ENCODE measurements around the gene FAM163B. TPM values are rescaled to one million over a fixed set of nuclear protein-coding genes. Genes with fewer than 3 reads are reported as not detected.

The FAM163B gene
- total RNA-seq, 1 donor from 2014 or later = 6.3 TPM

GRCh38 chr9:133582501-133583045, 26.6 kb downstream of the FAM163B start:
- no peak for DNase-seq (ENCODE audit: low spot score)

GRCh38 chr9:133581513-133582343, 27.5 kb downstream of the FAM163B start:
- DNase-seq (ENCODE audit: low spot score) = peak; percentile 81

DNA sequence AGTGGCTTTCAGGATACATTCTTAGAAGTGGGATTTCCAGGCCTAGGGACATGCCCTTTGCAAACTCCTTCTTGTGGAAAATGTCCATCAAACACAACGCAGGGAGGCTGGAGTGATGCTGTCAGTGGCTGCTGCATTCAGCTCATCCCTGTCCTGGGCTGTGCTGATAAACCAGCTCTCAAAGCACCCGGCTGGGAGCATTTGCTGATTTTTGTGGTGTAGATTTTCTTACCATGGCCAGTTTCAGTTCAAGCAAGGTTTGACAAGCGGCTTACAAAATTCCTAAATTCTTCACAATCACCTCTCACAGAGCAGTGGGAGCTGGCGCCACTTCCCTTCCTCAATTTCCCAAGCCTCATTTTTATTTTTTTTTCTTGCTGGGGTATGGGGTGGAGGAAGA, 28.2 kb downstream of the FAM163B start:
- DNase-seq (ENCODE audit: low spot score) = no peak

GRCh38 chr9:133580419-133580738, 28.8 kb downstream of the FAM163B start:
- DNase-seq (ENCODE audit: low spot score) = no peak

- DNase-seq (ENCODE audit: low spot score) = no peak
Observed at GRCh38 chr9:133579601-133580418, 29.4 kb downstream of the FAM163B start.

DNA sequence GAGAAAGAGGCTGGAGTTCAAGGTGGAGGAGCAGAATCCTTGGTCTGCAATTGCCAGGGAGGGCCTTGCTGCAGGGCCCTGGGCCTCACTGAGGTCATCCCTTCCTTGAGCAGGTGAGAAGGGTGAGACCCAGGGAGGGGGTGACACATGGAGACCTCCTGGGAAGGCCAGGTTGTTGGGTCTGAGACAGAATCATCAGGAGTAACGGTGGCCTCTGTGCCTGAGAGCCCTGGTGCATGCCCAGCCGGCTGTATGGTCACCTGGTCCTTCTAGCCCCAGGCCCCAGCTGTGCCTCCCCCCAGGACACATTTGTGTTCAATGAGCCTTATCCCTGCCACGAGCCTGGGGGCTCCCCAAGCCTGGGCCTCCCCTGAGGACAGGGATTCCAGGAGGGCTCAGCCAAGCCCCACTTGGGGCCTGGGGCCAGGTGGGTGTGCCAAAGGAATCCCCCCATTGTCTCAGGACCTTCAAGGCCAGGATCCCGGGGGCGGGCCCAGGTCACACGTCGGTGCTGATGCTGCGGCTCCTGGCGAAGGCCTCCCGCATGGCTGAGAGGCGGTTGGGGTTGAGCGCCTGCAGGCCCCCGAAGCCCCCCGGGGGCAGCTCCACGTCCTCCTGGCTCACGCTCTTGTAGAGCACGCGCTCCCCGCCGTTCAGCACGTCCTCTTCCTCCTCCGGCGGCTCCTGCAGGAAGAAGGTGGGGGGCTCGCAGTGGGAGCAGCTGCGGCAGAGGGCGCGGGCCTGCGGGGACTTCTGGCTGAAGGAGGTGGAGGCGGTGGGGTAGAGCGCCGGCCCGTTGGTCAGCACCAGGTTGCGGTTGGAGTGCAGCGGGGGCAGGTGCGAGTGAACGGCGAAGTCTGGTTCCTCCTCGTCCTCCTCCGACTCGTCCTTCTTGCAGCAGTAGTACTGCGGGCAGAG, 30.4 kb downstream of the FAM163B start:
- DNase-seq (ENCODE audit: low spot score) = no peak

DNA sequence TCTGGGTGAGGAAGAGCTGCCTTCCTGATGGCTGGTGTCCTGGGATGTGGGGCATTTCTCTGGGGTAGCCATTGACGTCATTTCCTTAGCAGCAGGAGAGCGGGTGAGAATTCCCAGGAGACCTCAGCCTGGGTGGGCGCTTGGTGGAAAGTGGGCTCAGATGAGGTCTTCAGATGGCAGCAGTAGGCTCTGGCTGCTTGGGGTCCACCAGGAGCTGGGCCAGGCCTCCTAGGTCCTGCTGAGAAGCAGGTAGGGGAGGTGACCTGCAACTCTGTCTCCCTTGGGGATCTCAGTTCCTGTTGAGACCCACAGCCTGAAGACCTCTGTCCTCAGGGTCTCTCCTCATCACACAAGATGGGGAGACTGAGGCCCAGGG, 31.5 kb downstream of the FAM163B start:
- no peak for DNase-seq (ENCODE audit: low spot score)

GRCh38 chr9:133576875-133577736, 32.1 kb downstream of the FAM163B start:
- peak; percentile 64 for DNase-seq (ENCODE audit: low spot score)

DNA sequence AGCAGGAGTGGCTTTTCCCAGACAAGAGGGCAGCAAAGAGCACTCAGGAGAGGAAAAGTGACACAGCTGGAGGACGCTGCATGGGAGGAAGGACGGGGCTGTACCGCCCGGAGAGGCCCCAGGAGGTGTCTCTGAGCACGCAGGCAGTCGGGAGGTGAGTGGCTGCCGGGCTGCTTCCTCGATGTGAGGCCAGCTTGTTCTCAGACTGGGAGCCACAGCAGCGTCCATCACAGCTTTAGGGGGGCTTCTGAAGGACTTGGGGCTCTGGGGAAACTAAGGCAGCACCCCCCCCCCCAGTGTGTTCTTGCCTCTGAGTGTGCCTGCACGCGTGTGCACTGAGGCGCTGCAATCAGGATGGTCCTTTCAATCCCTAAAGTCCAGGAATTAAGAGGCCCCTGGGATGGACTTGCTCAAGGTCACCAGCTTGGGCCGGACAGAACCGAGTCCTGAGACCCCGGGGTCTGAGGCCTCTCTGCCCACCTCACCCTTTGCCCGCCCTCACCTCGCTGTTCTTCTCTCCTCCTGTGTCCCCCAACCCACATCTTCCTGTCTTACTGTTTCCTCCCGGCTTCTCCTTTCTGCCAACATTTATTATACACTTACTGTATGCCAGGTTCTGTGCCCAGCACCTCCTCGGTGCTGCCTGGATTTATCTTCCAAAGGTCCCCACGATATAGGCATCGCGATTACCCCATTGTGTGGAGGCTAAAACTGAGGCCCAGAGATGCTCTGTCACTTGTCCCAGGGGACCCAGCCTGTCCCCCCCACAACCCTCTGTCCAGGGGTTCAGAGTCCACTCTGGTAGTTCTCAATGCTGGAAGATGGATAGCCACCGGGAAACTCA, 32.9 kb downstream of the FAM163B start:
- no peak for DNase-seq (ENCODE audit: low spot score)

- DNase-seq (ENCODE audit: low spot score) = no peak
Observed at GRCh38 chr9:133575186-133576030, 33.8 kb downstream of the FAM163B start.

DNA sequence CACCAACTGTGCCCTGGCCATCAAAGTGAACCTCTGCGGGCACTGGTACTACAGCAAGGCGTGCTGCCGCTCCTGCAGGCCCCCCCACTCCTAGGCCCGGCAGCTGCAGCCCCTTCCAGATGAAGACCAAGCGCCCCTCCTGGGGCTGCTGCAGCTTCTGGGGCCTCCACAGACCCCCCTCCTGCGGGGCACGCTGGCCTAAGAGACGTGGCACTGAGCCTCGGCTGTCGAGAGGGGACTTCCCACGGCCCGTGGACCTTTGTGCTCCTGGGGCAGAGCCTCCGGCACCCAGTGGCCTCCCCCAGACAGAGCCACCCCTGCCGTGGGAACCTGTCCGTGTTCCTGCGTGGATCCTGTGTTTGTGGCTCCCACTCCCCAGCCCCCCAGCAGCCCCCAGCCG, 34.4 kb downstream of the FAM163B start:
- no peak for DNase-seq (ENCODE audit: low spot score)

DNA sequence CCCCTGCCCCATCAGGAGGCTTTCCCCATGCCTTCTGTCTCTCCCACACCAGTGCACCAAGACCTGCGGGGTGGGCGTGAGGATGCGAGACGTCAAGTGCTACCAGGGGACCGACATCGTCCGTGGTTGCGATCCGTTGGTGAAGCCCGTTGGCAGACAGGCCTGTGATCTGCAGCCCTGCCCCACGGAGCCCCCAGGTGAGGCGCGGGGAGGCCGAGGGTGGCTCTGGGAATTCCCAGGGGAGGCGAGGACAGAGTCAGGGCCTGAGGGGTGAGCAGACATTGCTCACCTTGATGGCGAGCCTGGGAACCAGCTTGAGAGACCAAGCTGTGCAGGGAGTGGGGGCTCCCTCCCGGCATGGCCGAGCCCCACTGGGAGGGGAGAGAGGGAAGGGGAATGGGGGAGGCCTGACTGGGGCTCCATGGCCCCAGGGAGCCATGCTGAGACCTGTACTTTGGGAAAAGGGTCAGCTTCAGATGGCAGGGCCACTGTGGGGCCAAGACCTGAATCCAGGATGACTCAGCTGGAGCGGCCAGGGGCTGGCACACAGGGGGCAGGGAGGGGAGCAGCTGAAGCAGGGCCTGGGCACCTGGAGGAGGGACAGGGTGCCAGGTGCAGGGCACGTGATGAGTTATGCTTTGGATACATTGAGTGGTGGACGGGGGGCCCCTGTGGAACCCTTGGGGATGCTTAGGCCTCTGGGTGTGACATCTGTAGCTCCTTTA, 35.2 kb downstream of the FAM163B start:
- DNase-seq (ENCODE audit: low spot score) = no peak

DNA sequence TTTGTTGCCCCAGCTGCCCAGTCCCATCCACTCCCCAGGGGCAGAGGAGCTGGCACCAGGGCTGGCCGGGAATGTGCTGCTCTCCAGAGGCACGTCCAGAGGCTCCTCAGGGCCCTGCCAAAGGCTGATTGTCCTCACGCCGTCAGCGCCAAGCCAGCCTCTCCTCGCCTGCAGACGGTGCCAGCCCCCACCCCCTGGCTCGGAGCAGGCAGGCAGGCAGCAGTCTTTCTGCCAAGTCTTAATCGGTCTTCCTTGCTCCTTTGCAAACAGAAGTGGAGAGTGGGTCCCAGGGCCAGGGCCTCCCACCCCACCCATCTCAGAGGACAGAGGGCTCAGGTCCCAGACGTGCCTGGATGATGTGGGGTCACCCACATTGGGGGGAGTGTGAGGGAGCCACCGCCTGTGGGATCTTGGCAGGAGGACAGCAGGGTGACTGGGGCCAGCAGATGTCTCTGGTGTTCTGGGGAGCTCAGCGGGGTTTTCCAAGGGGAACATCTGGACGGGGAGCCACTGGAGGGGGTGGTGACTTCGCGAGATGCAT, 36.3 kb downstream of the FAM163B start:
- DNase-seq (ENCODE audit: low spot score) = peak; percentile 76

- no peak for DNase-seq (ENCODE audit: low spot score)
Observed at GRCh38 chr9:133571896-133572595, 37.1 kb downstream of the FAM163B start.

- no peak for DNase-seq (ENCODE audit: low spot score)
Observed at GRCh38 chr9:133571391-133571890, 37.7 kb downstream of the FAM163B start.

DNA sequence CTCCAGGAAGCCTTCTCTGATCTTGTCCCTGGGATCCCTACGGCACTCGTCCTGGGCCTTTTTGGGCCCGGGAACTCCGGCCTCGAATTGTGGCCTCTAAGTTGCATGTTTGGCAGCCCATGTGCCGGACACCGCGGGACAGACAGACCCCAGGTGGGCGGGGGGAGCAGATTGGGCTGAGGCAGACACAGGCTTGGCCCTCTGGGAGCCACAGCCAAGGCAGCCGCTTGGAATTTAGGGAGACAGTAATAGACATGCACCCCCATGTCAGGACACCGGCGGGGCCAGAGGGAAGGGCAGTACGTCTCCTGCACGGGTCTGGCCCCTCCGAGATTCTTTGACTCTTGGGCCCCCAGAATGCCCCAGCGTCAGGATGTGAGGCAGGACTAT, 38.5 kb downstream of the FAM163B start:
- no peak for DNase-seq (ENCODE audit: low spot score)

All from umbilical cord (tissue), 2 donors.